Esophagus muscularis mucosa (tissue), 4 donors: ENCODE measurements around the gene MTURN. TPM values are rescaled to one million over a fixed set of nuclear protein-coding genes. Genes with fewer than 3 reads are reported as not detected.

Experiments
- DNase-seq: peaks from one replicate; pipeline ENCODE4 v3.0.0-alpha.2; 2017; ENCODE audit errors: extremely low spot score
- H3K27ac ChIP-seq, 4 donors: fragments of 200-600 bp; sonication (generic); replicated peaks in 1 of 4; 1 replicate in 3 of 4; 2 replicates in 1 of 4; pipeline ENCODE4 v1.5.1; 2016 to 2019; ENCODE audit warnings: mild to moderate bottlenecking in 1 of 4
- H3K27me3 ChIP-seq, 4 donors: fragments of 200-600 bp; sonication (generic); one replicate each; pipeline versions ENCODE4 v1.5.1 to v1.6.0; 2016 to 2019
- H3K36me3 ChIP-seq, 4 donors: fragments of 200-600 bp; sonication (generic); one replicate each; pipeline ENCODE4 v1.5.1; 2016 to 2019
- H3K4me1 ChIP-seq, 4 donors: fragments of 200-600 bp; sonication (generic); one replicate each; pipeline ENCODE4 v1.5.1; 2016 to 2019
- H3K4me3 ChIP-seq, 4 donors: fragments of 200-600 bp; sonication (generic); 1 replicate in 2 of 4; 2 replicates in 2 of 4; pipeline ENCODE4 v1.5.1; 2016 to 2019; ENCODE audit warnings: mild to moderate bottlenecking in 4 of 4, moderate library complexity in 1 of 4
- H3K9me3 ChIP-seq, 4 donors: fragments of 200-600 bp; sonication (generic); 1 replicate in 3 of 4; 2 replicates in 1 of 4; pipeline ENCODE4 v1.5.1; 2016 to 2019
- CTCF ChIP-seq, 3 experiments: fragments of 200-600 bp in 2 of 3; fragments of 450-650 bp in 1 of 3; sonication (generic) in 2 of 3; IDR thresholded peaks; one replicate each; pipeline ENCODE4 v1.5.1; 2017 to 2019; ENCODE audit warnings: antibody characterized with exemption in 3 of 3, mild to moderate bottlenecking in 2 of 3, moderate library complexity in 1 of 3
- EP300 ChIP-seq: sonication (generic); formaldehyde crosslinking; IDR thresholded peaks from one replicate; pipeline ENCODE4 v1.6.1; 2017; ENCODE audit warnings: antibody characterized with exemption
- POLR2A ChIP-seq: fragments of 450-650 bp; IDR thresholded peaks from one replicate; pipeline ENCODE4 v1.6.1; 2017; ENCODE audit warnings: antibody characterized with exemption, moderate library complexity, mild to moderate bottlenecking, low read depth
- POLR2AphosphoS5 ChIP-seq, 2 donors: sonication (generic); formaldehyde crosslinking; IDR thresholded peaks; one replicate each; pipeline ENCODE4 v1.6.1; 2017; ENCODE audit warnings: antibody characterized with exemption in 2 of 2
- WGBS: methylation state at CpG from one replicate; pipeline ENCODE4 v1.1.5; 2018; 5-methylcytosine and 5-hydroxymethylcytosine counted together
- intact Hi-C: fragments of 100-400 bp; cut with DNase I; formaldehyde crosslinking; loops from one replicate; pipeline ENCODE4 v1.15.1; 2023
- total RNA-seq, 4 donors: library from RNA; depleted of rRNA; stranded (reverse); fragments of >200 nt; gene quantifications; one replicate each; pipeline versions ENCODE4 v1.1.0 to v1.2.1, GENCODE V29; 2016

Gene MTURN
- total RNA-seq, 4 donors from 2014 or later = 158 to 249 (median 196) TPM

GRCh38 chr7:30149640-30150272 lies 15.0 kb downstream of the MTURN start:
- 96% methylated on average over 7 of the region's 7 CpGs for WGBS

GRCh38 chr7:30150711-30151110 lies 15.9 kb downstream of the MTURN start:
- no peaks in the 10 kb centered on the region for H3K27me3 ChIP-seq

More at GRCh38 chr7:30149640-30150272, 15.0 kb downstream of the MTURN start:
- Histone ChIP-seq H3K4me1 (peaks cover 30 to 63% (median 52%) of the 10 kb centered on the region in 4 donors), H3K9me3 (no peaks in the 10 kb centered on the region), H3K27me3 (no peaks in the 10 kb centered on the region), H3K27ac (no peak overlapping the region), H3K4me3 (no peak overlapping the region), H3K36me3 (peaks cover 0 to 63% (median 38%) of the 10 kb centered on the region in 4 donors)
- intact Hi-C loops = no loop called here
- DNase-seq = no peak
- TF ChIP-seq CTCF (IDR thresholded peaks at IDR 0.05) = no peak
- no peak for TF ChIP-seq POLR2A
- TF ChIP-seq EP300 = no peak
- TF ChIP-seq POLR2AphosphoS5 (IDR thresholded peaks at IDR 0.05) = no peak

GRCh38 chr7:30154111-30154587 lies 19.4 kb downstream of the MTURN start:
- H3K4me3 ChIP-seq = no peak overlapping the region
- H3K36me3 ChIP-seq = peaks cover 0 to 85% (median 46%) of the 10 kb centered on the region in 4 donors
- no peak overlapping the region for H3K27ac ChIP-seq
- peaks cover 6 to 22% (median 17%) of the 10 kb centered on the region in 4 donors for H3K4me1 ChIP-seq
- H3K9me3 ChIP-seq = no peaks in the 10 kb centered on the region
- intact Hi-C loops = no loop called here
- no peaks in the 10 kb centered on the region for H3K27me3 ChIP-seq
- 92% methylated on average over 8 of the region's 9 CpGs for WGBS
- no peak for DNase-seq
- TF ChIP-seq CTCF (IDR thresholded peaks at IDR 0.05) = no peak
- TF ChIP-seq EP300 = no peak
- no peak for TF ChIP-seq POLR2AphosphoS5 (IDR thresholded peaks at IDR 0.05)

More at GRCh38 chr7:30150711-30151110, 15.9 kb downstream of the MTURN start:
- intact Hi-C loops = no loop called here
- Histone ChIP-seq H3K4me1 (peaks cover 27 to 54% (median 43%) of the 10 kb centered on the region in 4 donors), H3K27ac (no peak overlapping the region), H3K4me3 (no peak overlapping the region), H3K36me3 (peaks cover 0 to 73% (median 39%) of the 10 kb centered on the region in 4 donors), H3K9me3 (no peaks in the 10 kb centered on the region)
- DNase-seq = no peak
- 67% methylated on average over 5 of the region's 7 CpGs for WGBS
- TF ChIP-seq POLR2AphosphoS5 (IDR thresholded peaks at IDR 0.05) (no peak), POLR2A (no peak), EP300 (no peak)

GRCh38 chr7:30155481-30155880 lies 20.7 kb downstream of the MTURN start:
- TF ChIP-seq CTCF (IDR thresholded peaks at IDR 0.05) (no peak), EP300 (no peak), POLR2A (no peak), POLR2AphosphoS5 (IDR thresholded peaks at IDR 0.05) (no peak)
- H3K27ac ChIP-seq = no peak overlapping the region
- H3K36me3 ChIP-seq = peaks cover 0 to 82% (median 47%) of the 10 kb centered on the region in 4 donors
- no peaks in the 10 kb centered on the region for H3K9me3 ChIP-seq
- intact Hi-C loops = no loop called here
- WGBS = 82% methylated on average over 8 of the region's 8 CpGs
- H3K27me3 ChIP-seq = no peaks in the 10 kb centered on the region
- no peak overlapping the region for H3K4me3 ChIP-seq
- H3K4me1 ChIP-seq = peaks cover 8 to 30% (median 25%) of the 10 kb centered on the region in 4 donors
- no peak for DNase-seq

GRCh38 chr7:30157204-30157603 lies 22.4 kb downstream of the MTURN start:
- WGBS = 87% methylated on average over 9 of the region's 9 CpGs
- H3K4me3 ChIP-seq = no peak overlapping the region
- DNase-seq = no peak
- no peaks in the 10 kb centered on the region for H3K27me3 ChIP-seq
- H3K36me3 ChIP-seq = peaks cover 0 to 77% (median 35%) of the 10 kb centered on the region in 4 donors
- H3K9me3 ChIP-seq = no peaks in the 10 kb centered on the region
- TF ChIP-seq EP300 (no peak), CTCF (IDR thresholded peaks at IDR 0.05) (no peak), POLR2A (no peak), POLR2AphosphoS5 (IDR thresholded peaks at IDR 0.05) (no peak)
- intact Hi-C loops = no loop called here
- H3K27ac ChIP-seq = no peak overlapping the region
- H3K4me1 ChIP-seq = peaks cover 3 to 28% (median 19%) of the 10 kb centered on the region in 4 donors
